OCI-LY7 (cell line): ENCODE data around the gene TMEM182.
A peak's percentile ranks its signal among the peaks of the same experiment; 100 is the strongest.

Experiments used
- EZH2phosphoT487 ChIP-seq: fragments of 200-600 bp; sonication (generic); IDR thresholded peaks from 2 replicates; pipeline ENCODE4 v1.6.1; 2018; ENCODE audit warnings: low read depth, borderline replicate concordance, mild to moderate bottlenecking, mixed run types, antibody characterized with exemption, low read length, moderate library complexity, mixed read lengths
- TF ChIP-seq, protein P1 (sequence below): fragments of 200-600 bp; sonication (generic); conservative IDR thresholded peaks from 2 replicates; pipeline ENCODE4 v1.5.1; 2014; ENCODE audit warnings: mild to moderate bottlenecking, antibody characterized with exemption, low read length, moderate library complexity, mixed read lengths

DNA sequence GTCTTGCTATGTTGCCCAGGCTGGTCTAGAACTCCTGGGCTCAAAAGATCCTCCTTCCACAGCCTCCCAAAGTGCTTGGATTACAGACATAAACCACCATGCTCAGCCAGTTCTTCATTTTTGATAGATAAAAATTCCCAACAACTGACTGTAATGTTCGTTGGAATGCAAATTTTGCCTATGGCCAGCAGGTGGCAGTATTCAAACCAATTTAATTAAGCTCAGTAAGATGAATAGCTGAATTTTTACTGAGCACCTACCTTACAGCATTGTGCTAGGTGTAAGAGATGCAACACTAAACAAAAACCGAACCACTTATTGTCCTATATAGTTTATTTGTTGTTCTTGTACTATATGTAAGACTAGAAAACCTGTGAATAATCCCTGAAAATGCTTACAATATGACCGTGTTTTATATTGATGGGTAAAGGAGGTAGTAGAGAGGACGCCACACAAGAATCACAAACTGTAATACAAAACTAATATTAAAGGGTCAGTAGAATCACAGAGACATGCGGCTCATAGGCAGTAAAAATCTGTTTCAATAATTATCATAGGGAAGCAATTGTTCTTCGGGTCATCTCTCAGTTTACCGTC lies 8.2 kb upstream of the TMEM182 start:
- TF ChIP-seq, protein P1, sequence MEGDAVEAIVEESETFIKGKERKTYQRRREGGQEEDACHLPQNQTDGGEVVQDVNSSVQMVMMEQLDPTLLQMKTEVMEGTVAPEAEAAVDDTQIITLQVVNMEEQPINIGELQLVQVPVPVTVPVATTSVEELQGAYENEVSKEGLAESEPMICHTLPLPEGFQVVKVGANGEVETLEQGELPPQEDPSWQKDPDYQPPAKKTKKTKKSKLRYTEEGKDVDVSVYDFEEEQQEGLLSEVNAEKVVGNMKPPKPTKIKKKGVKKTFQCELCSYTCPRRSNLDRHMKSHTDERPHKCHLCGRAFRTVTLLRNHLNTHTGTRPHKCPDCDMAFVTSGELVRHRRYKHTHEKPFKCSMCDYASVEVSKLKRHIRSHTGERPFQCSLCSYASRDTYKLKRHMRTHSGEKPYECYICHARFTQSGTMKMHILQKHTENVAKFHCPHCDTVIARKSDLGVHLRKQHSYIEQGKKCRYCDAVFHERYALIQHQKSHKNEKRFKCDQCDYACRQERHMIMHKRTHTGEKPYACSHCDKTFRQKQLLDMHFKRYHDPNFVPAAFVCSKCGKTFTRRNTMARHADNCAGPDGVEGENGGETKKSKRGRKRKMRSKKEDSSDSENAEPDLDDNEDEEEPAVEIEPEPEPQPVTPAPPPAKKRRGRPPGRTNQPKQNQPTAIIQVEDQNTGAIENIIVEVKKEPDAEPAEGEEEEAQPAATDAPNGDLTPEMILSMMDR: peak; percentile 92
- TF ChIP-seq EZH2phosphoT487: no peak
